Type B pancreatic cell (in vitro differentiated cells): ENCODE results near the gene IFT57. TPM values are rescaled to one million over a fixed set of nuclear protein-coding genes. Genes with fewer than 3 reads are reported as not detected.

Source experiments
- DNase-seq: peaks from one replicate; pipeline ENCODE4 v3.0.0; 2021; ENCODE audit warnings: mixed read lengths; ENCODE audit not compliant: unreplicated experiment; ENCODE audit errors: extremely low spot score
- H3K27ac Mint-ChIP-seq: 2 replicates; pipeline ENCODE4 v1.8.0; 2021; ENCODE audit warnings: mild to moderate bottlenecking, mixed read lengths
- H3K27me3 Mint-ChIP-seq: 2 replicates; pipeline ENCODE4 v1.8.0; 2021; ENCODE audit warnings: mixed read lengths
- H3K36me3 Mint-ChIP-seq: 2 replicates; pipeline ENCODE4 v1.8.0; 2021; ENCODE audit warnings: mixed read lengths
- H3K4me1 Mint-ChIP-seq: one replicate; pipeline ENCODE4 v1.8.0; 2021; ENCODE audit warnings: mixed read lengths; ENCODE audit not compliant: unreplicated experiment
- H3K4me3 Mint-ChIP-seq: 2 replicates; pipeline ENCODE4 v1.8.0; 2021; ENCODE audit warnings: mild to moderate bottlenecking, mixed read lengths
- H3K9me3 Mint-ChIP-seq: 2 replicates; pipeline ENCODE4 v1.8.0; 2021; ENCODE audit warnings: mixed read lengths
- CTCF ChIP-seq: fragments of 200-600 bp; sonication (generic); conservative IDR thresholded peaks from 2 replicates; pipeline ENCODE4 v1.5.0; 2021; ENCODE audit warnings: antibody characterized with exemption, mild to moderate bottlenecking
- total RNA-seq: library from RNA; stranded (reverse); gene quantifications from 2 replicates; pipeline ENCODE4 v1.2.1, GENCODE V29; 2021; ENCODE audit warnings: low replicate concordance

The IFT57 gene
- total RNA-seq, 1 donor from 2014 or later, result 95.7 TPM

- H3K27me3 Mint-ChIP-seq, result no peaks in the 10 kb centered on the region
- no peak for TF ChIP-seq CTCF
- peaks cover 7% of the 10 kb centered on the region for H3K9me3 Mint-ChIP-seq
- H3K4me3 Mint-ChIP-seq, result no peak overlapping the region
- no peaks in the 10 kb centered on the region for H3K36me3 Mint-ChIP-seq
- peak overlapping the region; percentile 24 for H3K27ac Mint-ChIP-seq
- no peak for DNase-seq
- H3K4me1 Mint-ChIP-seq, result peaks cover 29% of the 10 kb centered on the region
Observed at GRCh38 chr3:108124337-108125152, 97.7 kb downstream of the IFT57 start.

- no peak for DNase-seq
- H3K4me1 Mint-ChIP-seq, result peaks cover 29% of the 10 kb centered on the region
- H3K4me3 Mint-ChIP-seq, result no peak overlapping the region
- no peak for TF ChIP-seq CTCF
- H3K9me3 Mint-ChIP-seq, result peaks cover 7% of the 10 kb centered on the region
- no peak overlapping the region for H3K27ac Mint-ChIP-seq
- H3K36me3 Mint-ChIP-seq, result no peaks in the 10 kb centered on the region
- no peaks in the 10 kb centered on the region for H3K27me3 Mint-ChIP-seq
Observed at GRCh38 chr3:108123326-108123725, 98.9 kb downstream of the IFT57 start.

GRCh38 chr3:108122276-108122675 lies 99.9 kb downstream of the IFT57 start:
- Mint-ChIP-seq H3K9me3 (peaks cover 7% of the 10 kb centered on the region), H3K27me3 (no peaks in the 10 kb centered on the region), H3K36me3 (no peaks in the 10 kb centered on the region), H3K27ac (no peak overlapping the region), H3K4me1 (peaks cover 29% of the 10 kb centered on the region), H3K4me3 (no peak overlapping the region)
- DNase-seq, result no peak
- no peak for TF ChIP-seq CTCF

- H3K9me3 Mint-ChIP-seq, result peaks cover 7% of the 10 kb centered on the region
- no peak overlapping the region for H3K4me3 Mint-ChIP-seq
- H3K27me3 Mint-ChIP-seq, result no peaks in the 10 kb centered on the region
- peaks cover 17% of the 10 kb centered on the region for H3K4me1 Mint-ChIP-seq
- no peaks in the 10 kb centered on the region for H3K36me3 Mint-ChIP-seq
- DNase-seq, result no peak
- no peak for TF ChIP-seq CTCF
- H3K27ac Mint-ChIP-seq, result no peak overlapping the region
Observed at GRCh38 chr3:108119398-108120104, 102.7 kb downstream of the IFT57 start.

- no peak overlapping the region for H3K4me3 Mint-ChIP-seq
- peaks cover 5% of the 10 kb centered on the region for H3K9me3 Mint-ChIP-seq
- H3K27ac Mint-ChIP-seq, result no peak overlapping the region
- no peaks in the 10 kb centered on the region for H3K27me3 Mint-ChIP-seq
- DNase-seq, result no peak
- TF ChIP-seq CTCF, result no peak
- H3K36me3 Mint-ChIP-seq, result no peaks in the 10 kb centered on the region
- peaks cover 13% of the 10 kb centered on the region for H3K4me1 Mint-ChIP-seq
Observed at GRCh38 chr3:108118038-108118768, 104.0 kb downstream of the IFT57 start.
